LHCN-M2 (cell line): ENCODE results near the gene GSC2. TPM values are rescaled to one million over a fixed set of nuclear protein-coding genes. Genes with fewer than 3 reads are reported as not detected.
"Not testable (repeated sequence)": the region's sequence is repeated elsewhere in the genome, so short reads cannot be mapped to it uniquely, and the experiment has no call there.

Experiments
- DNase-seq: peaks from one replicate; pipeline ENCODE4 v3.0.0-alpha.2; 2012; ENCODE audit warnings: low read depth
- total RNA-seq: library from RNA; depleted of rRNA; stranded (reverse); fragments of >200 nt; gene quantifications from 2 replicates; pipeline ENCODE4 v1.2.3, GENCODE V29; 2014

Gene GSC2
- total RNA-seq, 1 experiment from 2014 or later, result not detected

DNA sequence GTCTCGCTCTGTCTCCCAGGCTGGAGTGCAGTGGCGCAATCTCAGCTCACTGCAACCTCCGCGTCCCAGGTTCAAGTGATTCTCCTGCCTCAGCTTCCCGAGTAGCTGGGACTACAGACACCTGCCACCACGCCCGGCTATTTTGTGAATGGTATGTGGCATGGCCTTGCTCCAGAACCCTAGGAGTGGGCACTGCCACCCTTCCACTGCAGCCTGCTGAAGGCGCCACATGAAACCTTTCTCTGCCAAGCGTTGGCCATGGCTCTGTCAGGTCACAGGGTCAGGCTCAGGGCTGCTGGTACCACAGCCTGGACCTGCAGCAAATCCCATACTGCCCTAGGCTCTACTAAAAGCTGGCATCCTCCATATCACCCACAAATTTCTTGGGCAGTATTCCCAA is 6.0 kb upstream of the GSC2 start:
- DNase-seq, result not testable (repeated sequence)

DNA sequence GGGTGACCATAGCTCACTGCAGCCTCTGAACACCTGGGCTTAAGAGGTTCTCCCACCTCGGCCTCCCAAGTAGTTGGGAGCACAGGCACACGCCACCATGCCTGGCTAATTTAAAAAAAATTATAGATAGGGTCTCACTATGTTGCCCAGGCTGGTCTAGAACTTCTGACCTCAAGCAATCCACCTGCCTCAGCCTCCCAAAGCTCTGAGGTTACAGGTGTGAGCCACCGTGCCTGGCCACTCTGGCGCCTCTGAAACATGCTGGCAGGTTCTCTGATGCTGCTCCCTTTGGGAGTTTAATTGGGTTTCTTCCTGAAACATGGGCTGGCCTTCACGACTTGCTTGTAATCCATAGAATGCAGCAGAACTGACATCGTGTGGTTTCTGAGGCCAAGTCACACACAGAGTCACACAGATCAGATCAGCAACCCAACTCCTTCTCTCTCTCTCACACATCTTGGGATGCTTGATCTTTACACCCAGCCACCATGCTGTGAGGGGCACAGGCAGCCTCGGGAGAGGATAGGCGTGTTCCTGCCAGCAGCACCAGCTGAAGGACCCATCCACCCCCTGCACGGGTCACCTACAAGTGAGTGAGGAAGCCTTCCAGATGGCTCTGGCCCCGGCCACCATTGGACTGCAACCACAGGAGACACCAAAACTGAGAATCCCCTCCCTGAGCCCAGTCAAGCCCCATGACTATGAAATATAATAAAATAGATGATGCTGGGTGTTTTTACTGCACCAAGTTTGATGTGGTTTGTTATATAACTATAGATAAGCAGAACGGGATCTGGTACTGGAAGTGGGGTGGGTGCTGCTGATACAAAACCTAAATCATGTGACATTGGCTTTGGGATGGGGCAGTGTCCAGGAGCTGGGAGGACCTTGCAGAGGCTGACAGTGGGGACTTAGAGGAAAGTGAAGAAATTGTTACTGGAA is 3.1 kb upstream of the GSC2 start:
- DNase-seq, result no peak

DNA sequence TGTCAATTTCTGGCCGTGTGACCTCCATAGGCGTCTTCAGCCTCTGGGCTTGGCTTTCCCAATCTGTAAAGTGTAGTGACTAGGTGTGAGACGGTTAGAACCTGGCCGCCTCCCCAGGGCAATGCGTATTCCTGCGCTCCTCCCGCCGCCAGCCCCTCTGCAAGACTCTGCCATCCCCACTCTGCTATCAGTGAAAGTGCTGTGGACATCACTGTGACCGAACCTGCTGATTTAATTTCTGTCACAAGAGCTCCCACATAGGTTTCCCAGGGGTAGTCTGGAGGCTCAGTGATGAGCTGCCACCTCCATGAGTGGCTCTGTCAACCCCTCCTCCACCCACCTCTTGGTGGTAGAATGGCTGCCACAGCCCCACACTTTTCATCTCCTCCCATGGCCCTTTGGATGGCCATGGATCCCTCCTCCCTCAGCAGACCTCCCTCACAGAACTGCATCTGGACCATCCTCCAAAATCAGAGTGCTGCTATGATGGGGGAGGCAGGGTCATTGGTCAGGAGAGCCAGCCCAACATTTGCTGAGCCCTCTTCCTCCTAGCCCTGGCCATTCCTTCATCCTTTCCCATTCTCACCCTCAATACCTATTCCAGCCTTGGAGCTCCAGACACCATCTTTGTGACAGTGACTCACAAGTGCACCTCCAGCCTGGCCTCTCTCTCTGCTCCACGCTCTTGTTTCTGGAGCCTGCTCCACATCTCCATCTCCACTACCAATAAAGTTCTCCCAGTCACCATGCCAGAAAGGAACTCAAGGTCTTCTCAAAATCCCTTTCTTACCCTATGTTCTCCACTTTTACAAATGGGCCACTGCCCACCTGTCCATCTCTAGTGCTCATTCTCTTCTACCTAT is 1.5 kb upstream of the GSC2 start:
- DNase-seq, result no peak

DNA sequence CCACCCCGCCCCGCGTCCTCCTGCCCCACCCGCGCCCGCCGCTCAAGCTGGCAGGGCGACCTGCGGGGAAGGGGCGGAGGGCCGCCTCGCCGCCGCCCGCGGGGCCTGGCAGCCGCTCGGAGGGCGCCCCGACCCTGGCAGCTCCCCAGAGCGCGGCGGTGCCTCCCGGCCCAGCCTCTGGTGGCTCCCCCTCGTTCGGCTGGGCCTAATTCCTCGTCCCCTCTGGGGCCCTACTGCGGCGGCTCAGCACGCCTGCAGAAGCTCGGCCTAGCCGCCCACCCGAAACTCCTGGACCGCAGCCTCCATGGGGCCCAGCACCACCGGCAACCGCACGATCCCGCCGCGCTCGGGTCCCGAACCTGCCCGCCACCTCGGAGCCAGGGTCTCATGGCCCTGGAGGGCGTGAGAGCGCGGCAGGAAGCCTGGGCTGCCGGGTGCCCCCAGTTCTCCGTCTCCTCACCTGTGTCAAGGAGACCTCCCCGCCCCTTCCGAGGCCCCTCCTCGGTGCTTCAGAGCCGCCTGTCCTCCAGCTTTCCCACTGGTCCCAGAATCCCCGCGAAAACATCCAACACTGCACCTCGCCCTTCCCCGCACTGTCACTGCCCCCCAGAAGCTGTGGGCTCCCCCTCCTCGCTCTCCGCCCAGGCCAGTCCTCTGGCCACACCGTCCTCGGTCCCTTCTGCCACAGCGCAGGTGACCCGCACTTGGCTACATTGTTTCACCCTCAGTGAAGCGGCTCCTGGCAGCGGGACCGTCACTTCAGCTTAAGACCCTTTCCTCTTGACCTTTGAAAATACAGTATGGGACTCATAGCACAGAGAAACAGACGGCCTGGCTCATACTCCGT is 613 bp upstream of the GSC2 start:
- no peak for DNase-seq

DNA sequence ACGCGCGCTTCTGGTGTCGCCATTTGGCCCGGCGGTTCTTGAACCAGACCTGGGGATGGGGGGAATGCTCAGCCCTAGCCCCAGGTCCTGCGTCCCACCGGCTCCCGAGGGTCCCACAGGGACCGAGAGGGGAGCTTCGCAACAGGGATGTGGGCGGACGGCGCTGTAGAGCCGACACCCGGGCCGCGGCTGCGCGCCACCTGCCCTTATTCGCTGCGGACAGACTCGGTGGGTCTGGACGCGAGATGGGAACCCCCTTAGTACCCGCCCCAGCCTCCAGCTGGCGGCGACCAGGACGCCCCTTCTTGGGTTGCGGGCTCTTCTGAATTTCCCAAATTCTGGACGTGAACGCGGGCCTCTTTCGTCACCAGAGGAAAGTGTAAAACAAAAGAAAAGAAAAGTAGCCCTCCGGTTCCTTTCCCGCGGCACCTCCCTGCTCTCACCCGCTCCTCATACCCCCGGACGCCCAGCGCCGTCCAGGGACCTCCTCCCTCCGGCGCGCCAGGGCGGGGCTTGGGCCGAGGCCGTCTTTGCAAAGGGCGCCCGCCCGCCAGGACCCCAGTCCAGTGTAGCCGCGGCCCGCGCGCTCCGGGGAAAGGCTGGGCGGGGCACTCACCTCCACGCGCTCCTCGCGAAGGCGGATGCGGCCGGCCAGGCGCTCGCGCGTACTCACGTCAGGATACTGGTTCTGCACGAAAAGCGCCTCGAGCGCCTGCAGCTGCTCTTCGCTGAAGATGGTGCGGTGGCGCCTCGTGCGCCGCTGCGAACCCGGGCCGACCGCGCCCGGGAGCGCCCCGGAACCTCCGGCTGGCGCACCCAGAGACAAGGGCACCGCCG is 827 bp downstream of the GSC2 start:
- DNase-seq, result no peak

DNA sequence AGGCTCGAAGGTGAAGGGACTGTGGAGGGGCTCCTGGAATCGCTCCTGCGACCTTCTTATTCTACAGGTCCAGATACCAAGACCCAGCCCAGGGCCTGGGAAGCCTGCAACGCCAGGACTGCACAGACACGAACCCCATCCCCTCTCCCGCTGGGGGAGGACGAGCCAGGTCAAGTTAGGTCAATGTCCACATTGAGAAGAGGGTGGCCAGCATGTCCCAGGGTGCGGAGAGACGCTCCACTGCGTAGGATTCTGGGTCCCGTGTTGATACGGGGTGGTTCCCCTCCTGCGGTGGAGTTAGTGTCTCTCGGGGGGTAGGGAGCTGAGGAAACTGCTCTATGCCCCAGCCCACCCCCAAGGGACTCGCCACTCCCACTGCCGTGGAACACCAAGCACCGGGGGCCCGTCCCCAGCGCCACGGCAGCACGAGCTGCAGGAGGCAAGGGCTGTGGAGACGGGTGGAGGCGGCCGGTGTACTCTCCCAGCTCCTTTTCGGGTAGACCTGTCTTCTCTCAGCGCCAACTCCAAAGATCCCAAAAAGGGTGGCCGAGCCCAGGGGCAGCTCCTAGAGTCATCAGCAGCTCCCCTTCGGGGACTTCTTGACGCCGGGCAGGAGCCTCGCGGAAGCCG is 1.6 kb downstream of the GSC2 start:
- no peak for DNase-seq

DNA sequence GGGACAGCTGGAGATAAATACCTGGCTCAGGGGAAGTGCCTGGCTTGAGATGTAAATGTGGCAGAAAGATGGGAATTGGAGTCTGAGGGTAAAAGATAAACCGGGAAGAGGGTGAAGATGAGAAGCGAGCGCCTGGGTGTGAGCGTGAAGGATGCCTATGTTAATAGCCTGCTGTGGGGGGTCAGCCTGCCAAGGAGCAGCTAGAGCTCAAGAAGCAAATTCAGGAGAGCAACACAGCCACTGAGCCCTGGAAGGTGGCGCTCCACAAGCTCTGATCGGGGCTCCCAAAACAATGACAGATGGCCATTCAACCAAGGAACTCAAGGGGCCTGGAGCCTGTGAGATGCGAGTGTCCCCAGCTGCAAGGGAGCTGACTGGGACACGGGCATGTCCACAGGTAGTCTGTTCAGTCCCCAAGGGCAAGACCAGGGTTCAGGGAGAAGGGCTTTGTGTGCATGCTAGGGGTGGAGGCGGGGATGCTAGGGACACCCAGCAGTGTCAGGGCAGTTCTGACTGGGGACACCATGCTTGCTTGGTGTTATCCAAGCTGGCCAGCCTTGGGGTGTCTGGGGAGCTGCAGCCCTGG is 2.8 kb downstream of the GSC2 start:
- no peak for DNase-seq

DNA sequence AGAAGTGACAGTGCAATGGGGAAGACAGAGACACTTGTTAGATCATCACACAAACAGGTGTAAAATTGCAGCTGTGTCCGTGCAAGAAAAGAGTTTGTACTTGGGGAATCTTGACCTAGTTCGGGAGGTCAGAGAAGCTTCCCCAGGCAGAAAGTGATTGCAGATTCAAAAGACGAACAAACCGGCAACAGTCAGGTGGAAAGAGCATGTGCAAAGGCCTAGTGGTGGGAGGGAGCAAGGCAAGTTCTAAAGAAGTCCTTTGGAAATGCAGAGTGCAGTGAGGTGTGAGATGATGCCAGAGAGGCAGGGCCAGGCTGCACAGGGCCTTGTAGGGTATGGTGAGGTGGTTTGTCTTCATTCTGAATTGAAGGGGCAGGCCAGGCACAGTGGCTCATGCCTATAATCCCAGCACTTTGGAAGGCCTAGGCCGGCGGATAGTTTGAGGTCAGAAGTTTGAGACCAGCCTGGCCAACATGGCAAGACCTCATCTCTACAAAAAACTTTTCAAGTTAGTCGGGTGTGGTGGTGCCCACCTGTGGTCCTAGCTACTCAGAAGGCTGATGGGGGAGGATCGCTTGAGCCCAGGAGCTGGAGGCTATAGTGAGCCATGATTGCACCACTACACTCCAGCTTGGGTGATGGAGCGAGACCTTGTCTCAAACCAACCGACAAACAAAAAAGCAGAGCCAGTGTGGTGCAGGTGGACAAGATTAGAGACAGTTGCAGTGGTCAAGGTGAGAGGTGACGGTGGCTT is 3.7 kb downstream of the GSC2 start:
- DNase-seq, result no peak

DNA sequence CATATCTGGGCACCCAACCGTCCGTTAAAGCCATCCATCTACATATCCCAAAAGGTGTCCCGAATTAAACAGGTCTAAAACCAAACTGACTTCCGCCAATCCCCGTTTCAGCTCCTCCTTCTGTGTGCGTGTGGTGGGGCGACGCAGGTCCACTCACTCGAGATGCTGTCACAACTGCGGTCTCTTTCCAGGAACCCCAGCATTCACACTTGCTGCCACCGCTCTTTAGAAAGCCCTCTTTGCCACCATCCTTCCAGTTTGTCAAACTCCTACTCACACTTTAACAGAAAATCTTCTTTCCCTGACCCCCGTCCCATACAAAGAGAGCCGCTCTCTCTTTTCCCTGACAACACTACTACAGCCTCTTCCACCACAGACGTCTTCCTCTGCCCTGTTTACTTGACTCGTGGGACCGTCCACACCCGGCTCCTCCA is 6.1 kb downstream of the GSC2 start:
- no peak for DNase-seq

DNA sequence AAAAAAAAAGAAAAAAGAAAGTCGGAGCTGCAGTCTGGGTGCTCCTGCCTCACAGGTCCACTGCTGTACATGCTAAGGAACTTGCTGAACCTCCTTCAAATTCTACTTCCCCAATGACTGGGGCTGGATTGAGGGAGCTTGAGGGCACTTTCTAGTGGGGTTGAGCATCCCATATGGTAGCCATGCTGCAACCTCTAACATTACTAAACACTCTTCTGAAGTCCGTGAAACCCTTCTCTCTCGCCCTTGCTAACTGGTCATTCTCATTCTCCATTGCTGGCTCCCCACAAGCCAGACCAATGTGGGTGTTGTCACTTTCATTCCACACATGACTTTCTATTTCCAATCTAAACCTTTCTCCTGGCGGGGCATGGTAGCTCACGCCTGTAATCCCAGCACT is 6.9 kb downstream of the GSC2 start:
- no peak for DNase-seq

DNA sequence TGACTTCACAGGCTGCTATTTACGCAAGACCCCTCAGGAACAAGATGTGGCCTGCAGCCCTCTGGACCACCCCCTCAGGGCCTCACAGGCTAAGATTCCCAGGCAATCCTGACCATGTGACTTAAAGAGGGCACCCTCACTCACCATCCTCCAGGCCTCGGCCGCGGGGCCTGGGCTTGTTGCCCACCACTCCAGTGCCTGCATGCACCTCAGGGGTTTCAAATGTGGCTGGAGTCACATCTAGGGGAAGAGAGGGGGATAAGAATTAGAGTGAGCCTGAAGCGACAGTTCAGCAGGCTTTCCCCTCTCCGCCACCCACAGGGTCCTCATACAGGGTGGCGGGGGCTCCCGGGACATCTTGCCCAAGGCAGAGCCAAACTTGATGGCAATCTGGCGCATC is 7.7 kb downstream of the GSC2 start:
- DNase-seq, result no peak

DNA sequence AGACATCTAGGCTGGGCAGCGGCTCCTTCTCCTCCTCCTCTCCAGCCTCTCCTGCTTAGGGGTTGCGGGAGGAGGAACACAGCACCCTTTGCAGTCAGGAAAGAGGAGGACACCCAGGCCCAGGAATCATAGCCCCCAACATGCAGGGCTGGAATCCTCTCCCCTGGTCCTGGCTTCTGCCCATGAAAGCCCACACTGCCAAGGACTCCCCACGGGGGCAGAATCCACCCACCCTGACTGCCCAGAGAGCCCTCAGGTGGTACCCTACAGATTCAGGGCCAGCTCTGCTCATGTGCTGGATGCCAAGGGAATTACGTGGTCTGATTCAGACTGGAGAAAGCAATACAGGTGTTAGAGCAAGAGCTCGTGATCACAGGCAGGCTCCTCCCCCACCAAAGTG is 10.1 kb downstream of the GSC2 start:
- no peak for DNase-seq

DNA sequence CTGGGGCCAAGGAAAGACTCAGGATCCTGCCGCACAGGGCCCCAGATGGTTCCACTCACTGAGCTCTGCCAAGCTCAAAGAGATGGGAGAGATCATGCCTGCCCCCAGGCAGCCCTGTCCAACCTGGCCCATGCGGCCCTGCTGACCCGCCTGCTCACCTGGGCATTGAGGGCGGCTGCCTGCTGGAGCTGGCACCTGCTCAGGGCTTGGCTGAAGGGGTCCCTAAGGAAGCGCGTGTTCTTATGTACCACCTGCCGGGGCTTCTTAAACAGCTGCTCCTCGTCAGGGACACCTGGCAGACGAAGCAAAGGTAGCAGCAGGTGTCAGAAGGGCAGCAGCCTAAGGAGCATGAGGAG is 11.1 kb downstream of the GSC2 start:
- no peak for DNase-seq

DNA sequence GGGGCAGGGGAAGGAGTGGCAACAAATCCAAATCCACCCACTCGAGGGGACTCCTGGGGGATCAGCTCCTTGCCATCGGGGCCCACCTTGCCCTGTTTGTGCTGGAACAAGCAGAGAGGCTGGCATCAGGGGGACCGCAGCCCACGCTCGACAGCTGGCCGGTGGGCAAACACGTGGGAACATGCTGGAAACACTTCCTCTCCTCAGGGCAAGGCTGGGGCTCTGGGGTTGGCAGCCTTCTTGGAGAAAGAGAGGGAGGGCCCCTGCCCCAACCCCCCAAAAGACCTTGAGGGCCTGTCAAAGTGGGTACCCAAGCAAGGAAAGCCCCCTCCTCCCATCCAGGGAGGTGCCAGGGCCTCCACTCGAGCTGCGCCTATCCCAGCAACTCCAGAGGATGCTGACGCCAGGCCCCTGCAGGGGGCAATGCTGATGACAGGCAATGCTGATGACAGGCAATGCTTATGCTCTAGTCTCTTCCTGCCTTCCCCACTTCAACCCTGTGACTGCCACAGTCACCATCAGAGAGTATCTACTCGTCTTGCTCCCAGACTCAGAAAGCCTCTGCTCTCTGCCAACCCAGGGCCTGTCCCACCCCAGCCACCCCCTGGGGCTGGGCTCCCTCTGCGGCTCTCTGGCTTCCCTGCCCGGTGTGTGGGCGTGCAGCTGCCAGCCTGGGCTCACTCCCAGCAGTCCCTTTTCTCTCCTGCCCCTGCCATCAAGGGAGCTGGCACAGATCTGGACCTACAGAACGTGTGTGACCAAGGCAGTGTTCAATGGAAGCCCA is 11.7 kb downstream of the GSC2 start:
- DNase-seq, result no peak

DNA sequence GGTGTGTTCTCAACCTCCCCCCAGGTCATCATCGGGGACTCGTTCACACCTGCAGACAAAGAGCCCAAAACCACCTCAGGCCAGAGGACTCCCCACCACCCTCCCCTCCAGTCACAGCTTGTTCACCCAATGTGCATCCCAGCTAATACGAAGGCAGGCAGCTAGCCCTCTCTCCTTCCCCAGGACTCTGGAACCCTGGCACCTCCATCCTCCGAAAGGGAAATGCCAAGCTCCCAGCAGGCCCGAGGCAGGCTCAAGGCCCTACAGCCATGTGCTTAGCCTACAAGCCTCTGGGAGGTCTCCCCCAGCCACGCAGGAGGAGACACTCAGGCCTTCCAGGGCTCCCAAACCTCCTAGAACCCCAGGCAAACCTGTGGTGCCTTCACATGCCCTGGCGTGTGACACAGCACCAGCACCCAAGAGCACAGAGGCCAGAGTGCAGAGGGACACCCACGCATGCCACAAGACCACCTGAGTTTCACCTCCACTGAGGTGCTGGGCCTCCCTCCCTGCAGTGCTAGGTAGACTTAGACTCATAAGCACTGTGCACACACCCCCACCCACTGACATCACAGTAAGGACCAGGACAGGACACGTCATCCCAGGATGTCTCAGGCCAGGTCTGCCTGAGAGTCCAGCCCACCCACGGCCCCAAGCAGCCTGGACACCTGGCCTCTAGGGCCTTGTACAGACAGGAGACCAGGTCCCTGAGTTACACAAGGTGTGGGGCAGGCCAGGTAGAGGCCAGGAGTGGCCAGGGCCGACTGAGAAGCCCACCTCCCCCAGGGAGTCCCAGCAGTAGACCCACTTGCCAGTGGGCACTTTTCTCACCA is 12.5 kb downstream of the GSC2 start:
- no peak for DNase-seq

DNA sequence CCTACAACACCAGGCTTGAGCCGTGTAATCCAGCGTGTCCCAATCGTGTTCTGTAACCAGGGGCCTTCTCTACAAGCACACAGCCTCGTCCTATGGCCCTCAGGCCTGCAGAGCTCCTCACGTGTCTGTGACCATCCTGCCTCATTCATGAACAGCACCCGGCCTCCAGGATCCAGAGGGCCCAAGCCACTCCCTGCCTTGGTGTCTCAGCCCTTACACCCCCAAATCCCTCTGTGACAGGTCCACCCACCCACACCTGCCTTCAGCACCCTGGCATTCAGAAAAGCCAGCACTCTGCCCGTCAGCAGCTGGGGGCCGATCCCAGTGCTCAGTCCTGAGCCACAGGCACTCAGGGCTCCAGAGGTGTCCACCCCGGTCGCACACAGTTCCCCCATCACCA is 13.2 kb downstream of the GSC2 start:
- DNase-seq, result no peak

DNA sequence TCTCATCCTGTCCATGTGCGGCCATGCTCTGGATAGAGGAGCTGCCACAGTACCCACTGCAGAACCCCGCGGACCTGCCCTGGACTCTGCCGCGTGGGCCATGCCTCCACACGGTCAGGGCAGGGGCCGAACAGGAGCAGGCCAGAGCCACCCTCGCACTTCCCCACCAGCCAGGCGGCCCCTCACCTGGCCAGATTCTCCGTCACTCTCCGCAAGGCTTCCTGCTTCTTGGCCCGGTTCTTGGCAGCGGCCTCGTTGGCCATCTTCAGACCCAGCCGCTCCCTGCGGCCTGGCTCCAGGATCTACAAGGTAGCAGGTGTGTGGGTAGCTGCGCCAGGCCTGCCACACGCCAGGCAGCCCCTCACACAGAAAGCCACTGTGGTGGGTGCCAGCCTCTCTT is 15.2 kb downstream of the GSC2 start:
- DNase-seq, result no peak
